ENCODE results near the gene CAGE1. TPM values are rescaled to one million over a fixed set of nuclear protein-coding genes. Genes with fewer than 3 reads are reported as not detected.

The CAGE1 gene
- total RNA-seq, 1 donor from 2014 or later, result 0.19 TPM

- Mint-ChIP-seq H3K27ac (ENCODE audit: unreplicated experiment) (no peak overlapping the region), H3K4me3 (ENCODE audit: unreplicated experiment) (no peak overlapping the region), H3K4me1 (ENCODE audit: unreplicated experiment) (no peaks in the 10 kb centered on the region), H3K36me3 (ENCODE audit: unreplicated experiment) (peaks cover 47% of the 10 kb centered on the region), H3K9me3 (ENCODE audit: unreplicated experiment) (no peaks in the 10 kb centered on the region), H3K27me3 (ENCODE audit: unreplicated experiment) (no peaks in the 10 kb centered on the region)
- no peak for DNase-seq (ENCODE audit: extremely low spot score, unreplicated experiment)
- no peak for TF ChIP-seq CTCF (IDR thresholded peaks at IDR 0.05)
Observed at GRCh38 chr6:7285416-7285815, 104.1 kb downstream of the CAGE1 start.

GRCh38 chr6:7283676-7284075 lies 105.9 kb downstream of the CAGE1 start:
- Mint-ChIP-seq H3K36me3 (ENCODE audit: unreplicated experiment) (peaks cover 31% of the 10 kb centered on the region), H3K27ac (ENCODE audit: unreplicated experiment) (no peak overlapping the region), H3K4me1 (ENCODE audit: unreplicated experiment) (no peaks in the 10 kb centered on the region), H3K27me3 (ENCODE audit: unreplicated experiment) (no peaks in the 10 kb centered on the region), H3K9me3 (ENCODE audit: unreplicated experiment) (no peaks in the 10 kb centered on the region), H3K4me3 (ENCODE audit: unreplicated experiment) (no peak overlapping the region)
- DNase-seq (ENCODE audit: extremely low spot score, unreplicated experiment), result no peak
- no peak for TF ChIP-seq CTCF (IDR thresholded peaks at IDR 0.05)

GRCh38 chr6:7282097-7282906 lies 107.2 kb downstream of the CAGE1 start:
- Mint-ChIP-seq H3K4me1 (ENCODE audit: unreplicated experiment) (no peaks in the 10 kb centered on the region), H3K27ac (ENCODE audit: unreplicated experiment) (no peak overlapping the region), H3K9me3 (ENCODE audit: unreplicated experiment) (no peaks in the 10 kb centered on the region), H3K4me3 (ENCODE audit: unreplicated experiment) (no peak overlapping the region), H3K36me3 (ENCODE audit: unreplicated experiment) (peaks cover 21% of the 10 kb centered on the region), H3K27me3 (ENCODE audit: unreplicated experiment) (no peaks in the 10 kb centered on the region)
- DNase-seq (ENCODE audit: extremely low spot score, unreplicated experiment), result no peak
- no peak for TF ChIP-seq CTCF (IDR thresholded peaks at IDR 0.05)

Other genes starting within 250 kb of the CAGE1 start
- 183 and 204 TPM in 2 replicates for gene SSR1, start 76.5 kb downstream of the CAGE1 start, total RNA-seq
- gene RIOK1, start 66 bp upstream of the CAGE1 start, total RNA-seq, result 14.8 and 22.5 TPM in 2 replicates
- 124 and 135 TPM in 2 replicates for gene DSP, start 151.9 kb upstream of the CAGE1 start, total RNA-seq
- 12.1 and 14.3 TPM in 2 replicates for gene SNRNP48, start 200.5 kb upstream of the CAGE1 start, total RNA-seq

All from osteocyte (in vitro differentiated cells).